GM19452 (cell line): ENCODE data around the gene C20orf173.
"Not testable (repeated sequence)": the region's sequence is repeated elsewhere in the genome, so short reads cannot be mapped to it uniquely, and the experiment has no call there.

Source experiments
- ATAC-seq: cut with Tn5 transposase; IDR thresholded peaks from one replicate; pipeline ENCODE4 v1.9.1; 2021; ENCODE audit not compliant: unreplicated experiment

Gene C20orf173

DNA sequence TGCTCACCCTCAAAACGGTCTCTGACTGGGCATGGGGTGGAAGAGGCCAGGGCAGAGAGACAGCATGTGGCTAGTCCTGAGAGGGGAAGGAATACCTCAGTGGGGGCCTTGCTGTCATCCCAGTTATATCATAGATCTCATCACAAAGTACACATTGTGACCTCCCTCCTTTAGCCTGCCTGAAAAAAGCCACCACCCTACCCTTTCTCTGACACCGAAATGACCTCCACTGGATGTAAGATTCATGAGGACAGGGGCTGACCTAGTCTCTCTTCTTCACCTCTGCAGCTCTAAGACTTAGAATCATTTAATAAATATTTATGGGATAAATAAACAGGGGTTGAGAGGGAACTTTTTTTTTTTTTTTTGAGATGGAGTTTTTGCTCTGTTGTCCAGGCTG lies at the start of gene C20orf173:
Gene C20orf173 (minus strand): TSS at position 101 of the 400 bp plus-strand sequence. CDS start 279 bp downstream, outside the sequence.
- no peak for ATAC-seq

DNA sequence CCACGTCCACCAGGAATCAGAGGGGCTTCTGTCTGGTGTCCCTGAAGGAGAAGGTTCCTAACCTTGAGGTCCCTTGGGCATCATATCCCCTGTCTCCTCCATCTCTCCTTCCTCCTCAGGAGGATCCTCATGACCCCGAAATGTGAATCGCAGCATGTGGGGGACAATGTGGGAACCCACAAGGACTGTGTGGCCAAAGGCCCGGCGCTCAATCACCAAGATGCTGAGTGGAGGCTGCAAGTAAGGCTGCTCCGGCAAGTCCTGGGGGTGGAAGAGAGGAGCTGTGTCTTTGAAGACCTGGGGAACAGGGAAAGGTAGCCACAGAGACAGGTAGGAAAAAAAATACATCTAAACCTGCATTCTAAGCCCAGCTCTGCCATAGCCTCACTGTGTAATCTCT lies 49.7 kb upstream of the C20orf173 start:
- no peak for ATAC-seq

- ATAC-seq, result no peak
These were observed 49.0 kb upstream of the C20orf173 start for GRCh38 chr20:35578469-35578868.

GRCh38 chr20:35576816-35577215 lies 47.4 kb upstream of the C20orf173 start:
- ATAC-seq, result no peak

DNA sequence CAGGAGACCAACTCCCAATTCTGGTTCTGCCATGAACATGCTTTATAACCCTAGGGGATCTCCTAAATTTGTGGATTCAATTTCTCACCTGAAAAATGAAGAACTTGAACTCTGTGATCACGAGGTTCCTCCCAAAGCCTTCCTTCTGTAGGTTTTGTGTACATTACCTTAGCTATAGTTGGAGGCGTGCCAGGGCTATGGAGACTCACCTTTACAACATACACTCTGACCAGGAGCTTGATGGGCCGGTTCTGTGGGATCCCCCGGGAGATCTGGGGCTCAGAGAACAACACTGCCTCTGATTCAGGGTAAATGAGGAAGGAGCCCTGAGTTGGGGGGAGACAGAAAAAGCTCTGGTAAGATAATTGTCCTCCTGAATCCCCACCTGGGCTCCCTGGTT lies 46.5 kb upstream of the C20orf173 start:
- no peak for ATAC-seq

DNA sequence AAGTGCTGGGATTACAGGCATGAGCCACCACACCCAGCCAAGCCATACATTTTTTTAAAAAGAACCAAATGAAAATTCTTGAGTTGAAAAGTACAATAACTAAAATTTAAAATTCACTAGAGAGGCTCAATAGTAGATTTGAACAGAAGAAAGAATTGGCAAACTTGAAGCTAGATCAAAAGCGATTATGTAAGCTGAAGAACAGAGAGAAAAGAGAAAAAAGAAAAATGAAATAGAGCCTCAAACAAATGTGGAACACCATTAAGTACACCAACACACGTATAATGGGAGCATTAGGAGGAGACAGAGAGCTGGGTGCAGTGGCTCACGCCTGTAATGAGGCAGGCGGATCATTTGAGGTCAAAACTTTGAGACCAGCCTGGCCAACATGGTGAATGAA lies 43.4 kb upstream of the C20orf173 start:
- ATAC-seq, result no peak

- no peak for ATAC-seq
These were observed 42.1 kb upstream of the C20orf173 start for GRCh38 chr20:35571555-35571954.

DNA sequence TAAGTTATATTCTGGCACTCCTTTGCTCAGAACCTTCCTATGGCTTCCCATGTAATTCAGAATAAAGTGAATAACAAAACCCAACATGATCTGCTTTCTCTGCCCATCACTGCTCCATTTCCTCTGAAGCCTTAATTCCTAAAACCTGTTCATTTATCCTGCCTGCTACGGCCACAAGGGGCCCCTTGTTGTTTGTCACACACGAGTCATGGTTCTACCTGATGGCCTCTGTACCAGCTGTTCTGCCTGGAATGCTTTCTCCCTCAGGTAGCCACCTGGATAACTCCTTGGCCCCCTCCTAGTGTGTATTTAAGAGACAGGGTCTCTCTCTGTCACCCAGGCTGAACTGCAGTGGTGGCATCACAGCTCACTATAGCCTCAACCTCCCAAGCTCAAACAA lies 39.2 kb upstream of the C20orf173 start:
- no peak for ATAC-seq

GRCh38 chr20:35564905-35565304 lies 35.5 kb upstream of the C20orf173 start:
- no peak for ATAC-seq

DNA sequence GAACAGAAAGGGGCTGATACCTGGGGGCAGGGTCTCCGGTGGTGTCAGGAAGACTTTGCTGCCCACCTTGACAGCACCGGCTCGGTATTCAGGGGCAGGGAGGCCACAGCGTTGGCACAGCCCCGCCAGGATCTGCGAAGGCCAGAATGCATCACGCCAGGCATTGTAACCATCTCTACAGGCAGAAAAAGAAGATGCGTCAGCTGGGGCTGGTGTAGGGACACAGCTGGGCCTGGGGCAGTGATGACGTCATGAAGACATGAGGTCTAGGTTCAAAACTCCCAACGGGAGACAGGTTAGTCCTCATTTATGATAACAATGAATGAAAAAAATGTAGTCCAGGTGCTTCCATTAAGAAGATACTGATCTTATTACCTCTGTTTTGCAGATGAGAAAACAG lies 34.4 kb upstream of the C20orf173 start:
- ATAC-seq, result no peak

DNA sequence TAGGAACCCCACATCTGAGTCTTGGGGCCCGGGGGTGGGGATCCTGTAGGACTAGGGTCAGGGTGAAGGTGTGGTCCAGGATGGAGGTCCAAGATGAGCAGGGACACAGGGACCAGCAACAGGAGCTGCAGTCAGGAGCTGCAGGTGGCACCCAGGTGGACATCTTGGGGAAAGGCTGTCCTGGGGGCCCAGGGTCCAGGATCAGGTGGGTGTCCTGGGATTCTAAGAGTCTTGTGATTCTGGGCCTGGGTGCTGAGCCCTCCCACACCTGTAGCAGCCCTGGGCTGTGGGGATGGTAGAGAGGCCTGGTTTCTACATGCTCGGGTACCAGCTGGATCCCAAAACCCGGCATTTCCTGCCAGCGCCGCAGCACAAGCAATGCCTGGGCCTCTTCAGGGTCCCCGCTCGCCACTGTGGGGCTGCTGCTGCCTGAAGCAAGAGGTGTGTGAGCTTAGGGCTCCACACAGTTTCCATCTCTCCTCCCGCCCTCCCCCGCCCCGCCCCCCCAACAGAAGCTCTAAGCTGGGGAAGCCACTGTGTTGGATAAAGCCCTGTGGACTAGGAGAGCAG lies 33.2 kb upstream of the C20orf173 start:
- ATAC-seq, result no peak

GRCh38 chr20:35561671-35562070 lies 32.2 kb upstream of the C20orf173 start:
- no peak for ATAC-seq

DNA sequence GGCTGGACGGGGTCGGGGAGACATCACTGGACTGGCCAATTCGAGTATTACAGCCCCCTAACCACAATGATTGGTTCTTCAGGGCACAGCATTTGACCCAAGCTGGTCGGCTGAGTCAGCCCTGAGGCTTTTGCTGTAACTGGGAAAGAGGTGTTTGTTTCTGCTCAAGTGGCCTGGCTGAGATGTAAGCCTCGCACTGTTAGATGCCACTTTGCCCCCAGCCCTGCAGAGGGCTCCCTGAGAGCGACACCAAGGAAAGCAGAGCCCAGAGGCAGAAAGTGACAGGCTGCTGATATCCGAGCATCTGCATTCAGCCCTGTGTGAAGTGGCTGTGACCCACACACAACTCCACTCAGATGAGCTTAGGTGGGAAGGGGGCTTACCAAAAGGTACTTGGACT lies 31.8 kb upstream of the C20orf173 start:
- ATAC-seq, result no peak

DNA sequence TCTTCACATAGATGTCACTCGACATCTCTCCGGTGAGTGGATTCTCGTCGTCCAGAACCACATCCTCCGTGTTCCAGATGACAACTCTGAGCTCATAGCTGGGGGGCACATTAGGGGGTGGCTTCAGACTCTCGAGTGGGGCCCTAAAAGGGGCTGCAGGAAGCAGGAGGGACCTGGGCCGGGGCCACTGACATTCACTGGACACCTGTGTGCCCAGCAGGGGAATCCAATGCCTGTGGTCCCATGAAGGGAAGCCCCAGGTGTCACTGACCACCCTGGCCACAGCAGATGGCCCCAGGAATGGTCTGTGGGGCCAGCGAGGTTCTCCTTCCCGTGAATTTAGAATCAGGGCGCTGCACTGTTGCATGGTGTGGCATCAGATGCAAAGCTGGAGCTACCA lies 31.1 kb upstream of the C20orf173 start:
- no peak for ATAC-seq

GRCh38 chr20:35560105-35560511 lies 30.7 kb upstream of the C20orf173 start:
- ATAC-seq, result no peak

GRCh38 chr20:35559042-35559693 lies 29.7 kb upstream of the C20orf173 start:
- ATAC-seq, result no peak

- no peak for ATAC-seq
These were observed 29.0 kb upstream of the C20orf173 start for GRCh38 chr20:35558451-35558850.

DNA sequence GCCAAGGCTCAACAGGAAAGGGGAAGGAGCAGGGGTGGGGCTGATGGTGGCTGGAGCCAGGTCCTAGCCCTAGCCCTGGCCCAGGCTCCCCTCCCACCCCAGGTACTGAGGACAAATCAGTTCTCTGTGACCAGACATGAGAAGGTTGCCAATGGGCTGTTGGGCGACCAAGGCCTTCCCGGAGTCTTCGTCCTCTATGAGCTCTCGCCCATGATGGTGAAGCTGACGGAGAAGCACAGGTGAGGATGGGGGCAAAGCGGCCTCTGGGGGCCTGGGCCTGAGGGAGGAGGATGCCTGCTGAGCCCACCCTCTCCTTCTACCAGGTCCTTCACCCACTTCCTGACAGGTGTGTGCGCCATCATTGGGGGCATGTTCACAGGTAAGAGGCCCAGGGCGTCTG lies 27.4 kb upstream of the C20orf173 start:
- ATAC-seq, result no peak

- no peak for ATAC-seq
These were observed 26.6 kb upstream of the C20orf173 start for GRCh38 chr20:35555951-35556645.

DNA sequence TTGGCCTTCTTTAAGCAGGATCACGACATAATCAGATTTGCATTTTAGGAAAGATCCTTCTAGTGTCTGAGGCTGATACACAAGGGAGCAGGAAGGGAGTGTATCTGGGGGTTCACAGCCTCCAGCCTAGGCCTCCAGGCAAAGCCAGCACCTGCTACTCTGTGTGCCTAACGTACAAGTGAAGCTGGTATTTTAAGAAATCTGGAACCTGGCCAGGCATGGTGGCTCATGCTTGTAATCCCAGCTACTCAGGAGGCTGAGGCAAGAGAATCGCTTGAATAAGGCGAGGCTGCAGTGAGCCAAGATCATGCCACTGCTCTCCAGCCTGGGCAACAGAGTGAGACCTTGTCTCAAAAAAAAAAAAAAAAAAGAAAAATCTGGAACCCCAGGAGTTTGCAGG lies 26.0 kb upstream of the C20orf173 start:
- ATAC-seq, result not testable (repeated sequence)

GRCh38 chr20:35552914-35553313 lies 23.5 kb upstream of the C20orf173 start:
- ATAC-seq, result no peak

GRCh38 chr20:35551503-35551902 lies 22.1 kb upstream of the C20orf173 start:
- no peak for ATAC-seq
